ENCODE data around the gene FAM50A.

GRCh38 chrX:154481195-154481594 lies 37.3 kb downstream of the FAM50A start:
- TF ChIP-seq, protein P1, sequence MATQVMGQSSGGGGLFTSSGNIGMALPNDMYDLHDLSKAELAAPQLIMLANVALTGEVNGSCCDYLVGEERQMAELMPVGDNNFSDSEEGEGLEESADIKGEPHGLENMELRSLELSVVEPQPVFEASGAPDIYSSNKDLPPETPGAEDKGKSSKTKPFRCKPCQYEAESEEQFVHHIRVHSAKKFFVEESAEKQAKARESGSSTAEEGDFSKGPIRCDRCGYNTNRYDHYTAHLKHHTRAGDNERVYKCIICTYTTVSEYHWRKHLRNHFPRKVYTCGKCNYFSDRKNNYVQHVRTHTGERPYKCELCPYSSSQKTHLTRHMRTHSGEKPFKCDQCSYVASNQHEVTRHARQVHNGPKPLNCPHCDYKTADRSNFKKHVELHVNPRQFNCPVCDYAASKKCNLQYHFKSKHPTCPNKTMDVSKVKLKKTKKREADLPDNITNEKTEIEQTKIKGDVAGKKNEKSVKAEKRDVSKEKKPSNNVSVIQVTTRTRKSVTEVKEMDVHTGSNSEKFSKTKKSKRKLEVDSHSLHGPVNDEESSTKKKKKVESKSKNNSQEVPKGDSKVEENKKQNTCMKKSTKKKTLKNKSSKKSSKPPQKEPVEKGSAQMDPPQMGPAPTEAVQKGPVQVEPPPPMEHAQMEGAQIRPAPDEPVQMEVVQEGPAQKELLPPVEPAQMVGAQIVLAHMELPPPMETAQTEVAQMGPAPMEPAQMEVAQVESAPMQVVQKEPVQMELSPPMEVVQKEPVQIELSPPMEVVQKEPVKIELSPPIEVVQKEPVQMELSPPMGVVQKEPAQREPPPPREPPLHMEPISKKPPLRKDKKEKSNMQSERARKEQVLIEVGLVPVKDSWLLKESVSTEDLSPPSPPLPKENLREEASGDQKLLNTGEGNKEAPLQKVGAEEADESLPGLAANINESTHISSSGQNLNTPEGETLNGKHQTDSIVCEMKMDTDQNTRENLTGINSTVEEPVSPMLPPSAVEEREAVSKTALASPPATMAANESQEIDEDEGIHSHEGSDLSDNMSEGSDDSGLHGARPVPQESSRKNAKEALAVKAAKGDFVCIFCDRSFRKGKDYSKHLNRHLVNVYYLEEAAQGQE (IDR thresholded peaks at IDR 0.05; ENCODE audit: insufficient read depth in 1 of 2, low read depth in 2 of 2, low read length in 2 of 2) = no peak
- no peak for TF ChIP-seq TAF1 (IDR thresholded peaks at IDR 0.05; ENCODE audit: borderline replicate concordance, insufficient read depth, low read length)
